ENCODE results near the gene PLEKHF1.

- no peak for TF ChIP-seq CTCF (IDR thresholded peaks at IDR 0.05)
- no peak for TF ChIP-seq POLR2A (IDR thresholded peaks at IDR 0.05)
Observed at GRCh38 chr19:29708554-29709439, 43.5 kb downstream of the PLEKHF1 start.
